IMR-90 (cell line): ENCODE results near the gene ANGPT4. TPM values are rescaled to one million over a fixed set of nuclear protein-coding genes. Genes with fewer than 3 reads are reported as not detected.

ENCODE experiments used
- ATAC-seq: fragments of 200-7000 bp; cut with Tn5 transposase; 2 replicates; pipeline ENCODE4 v1.9.1; 2020; ENCODE audit warnings: low read depth, mild to moderate bottlenecking, moderate library complexity
- BruUV-seq: library from RNA; stranded (reverse); fragments of 400-500 nt; replicated peaks from 2 replicates; lab custom pipeline; 2021; lab: Mats Ljungman, UMichigan
- CTCF ChIA-PET: fragments of 300-600 bp; formaldehyde crosslinking; extraction: SDS; loops from one replicate; lab custom pipeline; 2021; ENCODE audit warnings: antibody characterized with exemption; lab: Yijun Ruan, JAX
- POLR2A ChIA-PET: fragments of 300-600 bp; sonication (Branson Sonifier 250); formaldehyde crosslinking; loops from one replicate; lab custom pipeline; 2022; ENCODE audit warnings: antibody characterized with exemption; ENCODE audit not compliant: unreplicated experiment; lab: Charles Lee
- DNase-seq: peaks from one replicate; pipeline ENCODE4 v3.0.0; 2013
- H2AFZ ChIP-seq: replicated peaks from 2 replicates; pipeline ENCODE3; 2013; ENCODE audit warnings: low read length, mild to moderate bottlenecking; ENCODE audit not compliant: poor library complexity
- H2AK5ac ChIP-seq: 2 replicates; pipeline ENCODE4 v1.6.1; 2013; ENCODE audit warnings: low read depth, low read length, inconsistent platforms
- H2AK9ac ChIP-seq: replicated peaks from 2 replicates; pipeline ENCODE3; 2013; ENCODE audit warnings: mild to moderate bottlenecking, low read depth, low read length, moderate library complexity; ENCODE audit not compliant: poor library complexity
- H2BK120ac ChIP-seq: 2 replicates; pipeline ENCODE4 v1.6.1; 2013; ENCODE audit warnings: low read depth, low read length, inconsistent platforms
- H2BK15ac ChIP-seq: 3 replicates; pipeline ENCODE4 v1.6.1; 2013; ENCODE audit warnings: low read depth, low read length, inconsistent platforms
- H2BK20ac ChIP-seq: 2 replicates; pipeline ENCODE4 v1.6.1; 2013; ENCODE audit warnings: low read depth, mild to moderate bottlenecking, inconsistent platforms, low read length, moderate library complexity
- H2BK5ac ChIP-seq: 2 replicates; pipeline ENCODE4 v1.6.1; 2013; ENCODE audit warnings: mild to moderate bottlenecking, low read depth, low read length, inconsistent platforms; ENCODE audit not compliant: poor library complexity, severe bottlenecking
- H3K14ac ChIP-seq: replicated peaks from 2 replicates; pipeline ENCODE4 v1.6.1; 2013; ENCODE audit warnings: low read depth, low read length, inconsistent platforms
- H3K18ac ChIP-seq: 2 replicates; pipeline ENCODE4 v1.6.1; 2013; ENCODE audit warnings: low read depth, low read length, control low read depth
- H3K23ac ChIP-seq: 2 replicates; pipeline ENCODE4 v1.6.1; 2013; ENCODE audit warnings: low read depth, low read length, inconsistent platforms
- H3K27ac ChIP-seq: 2 replicates; pipeline ENCODE4 v1.5.1; 2013; ENCODE audit warnings: mild to moderate bottlenecking, control low read depth, low read length; ENCODE audit not compliant: insufficient read depth
- H3K27me3 ChIP-seq: 2 replicates; pipeline ENCODE4 v1.6.1; 2013; ENCODE audit warnings: low read length; ENCODE audit not compliant: control insufficient read depth, insufficient read depth
- H3K36me3 ChIP-seq: 2 replicates; pipeline ENCODE4 v1.6.1; 2013; ENCODE audit warnings: low read length, mixed read lengths; ENCODE audit not compliant: control insufficient read depth, insufficient read depth
- H3K4ac ChIP-seq: 2 replicates; pipeline ENCODE4 v1.6.1; 2013; ENCODE audit warnings: low read depth, low read length, inconsistent platforms
- H3K4me1 ChIP-seq: 2 replicates; pipeline ENCODE4 v1.6.1; 2013; ENCODE audit warnings: low read length, mixed read lengths; ENCODE audit not compliant: control insufficient read depth, insufficient read depth
- H3K4me2 ChIP-seq: 2 replicates; pipeline ENCODE4 v1.6.1; 2013; ENCODE audit warnings: low read depth, mild to moderate bottlenecking, control low read depth, low read length, moderate library complexity
- H3K4me3 ChIP-seq: 2 replicates; pipeline ENCODE4 v1.5.1; 2013; ENCODE audit warnings: low read depth, mild to moderate bottlenecking, control low read depth, low read length, moderate library complexity; ENCODE audit not compliant: insufficient read depth
- H3K56ac ChIP-seq: 2 replicates; pipeline ENCODE4 v1.6.1; 2013; ENCODE audit warnings: low read length, inconsistent platforms; ENCODE audit not compliant: insufficient read depth; ENCODE audit errors: extremely low read depth
- H3K79me1 ChIP-seq, 2 experiments: 2 replicates each; pipeline ENCODE4 v1.6.1; 2013; ENCODE audit warnings: low read length in 2 of 2, inconsistent platforms in 1 of 2, low read depth in 1 of 2
- H3K9ac ChIP-seq: 2 replicates; pipeline ENCODE4 v1.6.1; 2013; ENCODE audit warnings: low read depth, low read length, control low read depth
- H3K9me1 ChIP-seq: 2 replicates; pipeline ENCODE4 v1.6.1; 2013; ENCODE audit warnings: low read length, inconsistent platforms; ENCODE audit not compliant: insufficient read depth
- H3K9me3 ChIP-seq: 2 replicates; pipeline ENCODE4 v1.6.1; 2013; ENCODE audit warnings: low read length; ENCODE audit not compliant: control insufficient read depth, insufficient read depth
- H4K20me1 ChIP-seq: 2 replicates; pipeline ENCODE4 v1.6.1; 2013; ENCODE audit warnings: low read length, inconsistent platforms; ENCODE audit not compliant: insufficient read depth
- H4K5ac ChIP-seq: 2 replicates; pipeline ENCODE4 v1.6.1; 2013; ENCODE audit warnings: mild to moderate bottlenecking, low read depth, low read length, control low read depth
- H4K8ac ChIP-seq, 2 experiments: 2 replicates each; pipeline ENCODE4 v1.6.1; 2013; ENCODE audit warnings: low read depth in 2 of 2, low read length in 2 of 2, control low read depth in 1 of 2, inconsistent platforms in 1 of 2
- H4K91ac ChIP-seq: 2 replicates; pipeline ENCODE4 v1.6.1; 2013; ENCODE audit warnings: low read depth, low read length, inconsistent platforms; ENCODE audit not compliant: insufficient read depth
- BHLHE40 ChIP-seq: fragments of 150-350 bp; IDR thresholded peaks from 2 replicates; pipeline ENCODE4 v1.6.1; 2016; ENCODE audit warnings: mild to moderate bottlenecking, low read depth, low read length
- CHD1 ChIP-seq: IDR thresholded peaks from 2 replicates; pipeline ENCODE4 v1.6.1; 2012; ENCODE audit warnings: low read depth, low read length, improper control_type of control experiment
- MAFK ChIP-seq: IDR thresholded peaks from 2 replicates; pipeline ENCODE4 v1.6.1; 2012; ENCODE audit warnings: low read depth, low read length, improper control_type of control experiment
- MAZ ChIP-seq: IDR thresholded peaks from 2 replicates; pipeline ENCODE4 v1.6.1; 2012; ENCODE audit warnings: low read depth, mild to moderate bottlenecking, low read length, improper control_type of control experiment, moderate library complexity, borderline replicate concordance
- RCOR1 ChIP-seq: IDR thresholded peaks from 2 replicates; pipeline ENCODE4 v1.6.1; 2012; ENCODE audit warnings: mild to moderate bottlenecking, low read length, improper control_type of control experiment; ENCODE audit not compliant: insufficient replicate concordance
- RFX5 ChIP-seq: IDR thresholded peaks from 2 replicates; pipeline ENCODE4 v1.8.0; 2012; ENCODE audit warnings: low read depth, mild to moderate bottlenecking, low read length, moderate library complexity
- SMC3 ChIP-seq: fragments of 150-350 bp; IDR thresholded peaks from 2 replicates; pipeline ENCODE4 v1.6.1; 2016; ENCODE audit warnings: low read depth, mild to moderate bottlenecking, antibody characterized with exemption, low read length, moderate library complexity
- WGBS, 2 experiments: methylation state at CpG; one replicate each; pipeline versions ENCODE4 v1.1.5 to v1.1.7; 2013; ENCODE audit warnings: missing lambda C conversion rate in 2 of 2; ENCODE audit not compliant: insufficient read length in 1 of 2; ENCODE audit errors: extremely low coverage in 2 of 2; 5-methylcytosine and 5-hydroxymethylcytosine counted together
- dilution Hi-C: fragments of 300-500 bp; cut with HindIII; formaldehyde crosslinking; loops from one replicate; pipeline ENCODE4 v1.14.3; 2018; ENCODE audit warnings: low sequenced_read_pairs; ENCODE audit not compliant: unreplicated experiment
- in situ Hi-C: fragments of 300-500 bp; cut with MboI; formaldehyde crosslinking; loops from 3 replicates; pipeline ENCODE4 v1.14.3; 2019; ENCODE audit warnings: low sequenced_read_pairs, inconsistent platforms, mixed read lengths
- intact Hi-C: fragments of 100-400 bp; cut with micrococcal nuclease; formaldehyde crosslinking; loops from 2 replicates; pipeline ENCODE4 v1.10.0; 2022
- polyA plus RNA-seq, 3 experiments: library from polyadenylated mRNA; depleted of rRNA; stranded (reverse); fragments of >200 nt; gene quantifications; 2 replicates each; pipeline ENCODE4 v1.2.3, GENCODE V29; 2012; ENCODE audit warnings: low replicate concordance in 1 of 3
- total RNA-seq: library from RNA; depleted of rRNA; stranded (reverse); fragments of >200 nt; gene quantifications from 2 replicates; pipeline ENCODE4 v1.2.3, GENCODE V29; 2012
- TF ChIP-seq, protein P1 (sequence below): fragments of 150-350 bp; IDR thresholded peaks from 2 replicates; pipeline ENCODE4 v1.6.1; 2016; ENCODE audit warnings: low read depth, mild to moderate bottlenecking, low read length, moderate library complexity, borderline replicate concordance
- TF ChIP-seq, protein P2 (sequence below): conservative IDR thresholded peaks from 2 replicates; pipeline ENCODE4 v1.5.1; 2012; ENCODE audit warnings: mild to moderate bottlenecking, low read depth, low read length, improper control_type of control experiment

ANGPT4 gene
- total and polyA plus RNA-seq, 2 of the 4 experiments (the other 2 are of a cell fraction): not detected

GRCh38 chr20:871948-872347, 44.2 kb downstream of the ANGPT4 start:
- intact Hi-C loops: no loop called here

More at GRCh38 chr20:871948-872347, 44.2 kb downstream of the ANGPT4 start:
- Histone ChIP-seq H2BK120ac (no peak overlapping the region), H3K9me3 (no peaks in the 10 kb centered on the region), H3K4me3 (no peak overlapping the region), H3K79me1 (no peaks in the 10 kb centered on the region), H4K8ac (no peak overlapping the region), H2AFZ (no peak overlapping the region), H3K4ac (no peak overlapping the region), H2BK20ac (no peak overlapping the region), H2AK5ac (no peak overlapping the region), H3K18ac (no peak overlapping the region), H2BK15ac (no peak overlapping the region), H2BK5ac (no peak overlapping the region), H3K9ac (no peak overlapping the region), H3K27ac (no peak overlapping the region), H3K56ac (no peak overlapping the region), H3K36me3 (no peaks in the 10 kb centered on the region), H4K20me1 (no peaks in the 10 kb centered on the region), H3K23ac (no peak overlapping the region), H3K9me1 (0 out of 2 replicates have a peak, but pooled peaks cover 2% of the 10 kb centered on the region), H4K5ac (no peak overlapping the region), H3K4me1 (no peaks in the 10 kb centered on the region), H2AK9ac (no peak overlapping the region), H3K4me2 (no peak overlapping the region), H4K91ac (no peak overlapping the region), H3K14ac (no peak overlapping the region), H3K27me3 (peaks cover 10% of the 10 kb centered on the region)
- ChIA-PET POLR2A (no interaction called here), CTCF (no interaction called here)
- in situ Hi-C loops: no loop called here
- no TSS peak for BruUV-seq
- DNase-seq (no peak), ATAC-seq (no peak)
- dilution Hi-C loops: no loop called here
- no CpG with 5 or more reads among the region's 2 CpGs for WGBS, 2 experiments
- TF ChIP-seq, protein P1, sequence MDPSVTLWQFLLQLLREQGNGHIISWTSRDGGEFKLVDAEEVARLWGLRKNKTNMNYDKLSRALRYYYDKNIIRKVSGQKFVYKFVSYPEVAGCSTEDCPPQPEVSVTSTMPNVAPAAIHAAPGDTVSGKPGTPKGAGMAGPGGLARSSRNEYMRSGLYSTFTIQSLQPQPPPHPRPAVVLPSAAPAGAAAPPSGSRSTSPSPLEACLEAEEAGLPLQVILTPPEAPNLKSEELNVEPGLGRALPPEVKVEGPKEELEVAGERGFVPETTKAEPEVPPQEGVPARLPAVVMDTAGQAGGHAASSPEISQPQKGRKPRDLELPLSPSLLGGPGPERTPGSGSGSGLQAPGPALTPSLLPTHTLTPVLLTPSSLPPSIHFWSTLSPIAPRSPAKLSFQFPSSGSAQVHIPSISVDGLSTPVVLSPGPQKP: no peak
- TF ChIP-seq CHD1: no peak
- TF ChIP-seq BHLHE40: no peak
- no peak for TF ChIP-seq RCOR1
- TF ChIP-seq MAFK: no peak
- no peak for TF ChIP-seq SMC3
- no peak for TF ChIP-seq MAZ
- TF ChIP-seq, protein P2, sequence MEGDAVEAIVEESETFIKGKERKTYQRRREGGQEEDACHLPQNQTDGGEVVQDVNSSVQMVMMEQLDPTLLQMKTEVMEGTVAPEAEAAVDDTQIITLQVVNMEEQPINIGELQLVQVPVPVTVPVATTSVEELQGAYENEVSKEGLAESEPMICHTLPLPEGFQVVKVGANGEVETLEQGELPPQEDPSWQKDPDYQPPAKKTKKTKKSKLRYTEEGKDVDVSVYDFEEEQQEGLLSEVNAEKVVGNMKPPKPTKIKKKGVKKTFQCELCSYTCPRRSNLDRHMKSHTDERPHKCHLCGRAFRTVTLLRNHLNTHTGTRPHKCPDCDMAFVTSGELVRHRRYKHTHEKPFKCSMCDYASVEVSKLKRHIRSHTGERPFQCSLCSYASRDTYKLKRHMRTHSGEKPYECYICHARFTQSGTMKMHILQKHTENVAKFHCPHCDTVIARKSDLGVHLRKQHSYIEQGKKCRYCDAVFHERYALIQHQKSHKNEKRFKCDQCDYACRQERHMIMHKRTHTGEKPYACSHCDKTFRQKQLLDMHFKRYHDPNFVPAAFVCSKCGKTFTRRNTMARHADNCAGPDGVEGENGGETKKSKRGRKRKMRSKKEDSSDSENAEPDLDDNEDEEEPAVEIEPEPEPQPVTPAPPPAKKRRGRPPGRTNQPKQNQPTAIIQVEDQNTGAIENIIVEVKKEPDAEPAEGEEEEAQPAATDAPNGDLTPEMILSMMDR: no peak
- no peak for TF ChIP-seq RFX5
